HUES48 (cell line): ENCODE measurements around the gene SUPT4H1.
A peak's percentile ranks its signal among the peaks of the same experiment; 100 is the strongest.

Experiments used
- H3K27ac ChIP-seq: one replicate; pipeline ENCODE4 v1.7.0; 2013; ENCODE audit warnings: low read depth, low read length, inconsistent platforms
- H3K27me3 ChIP-seq: 2 replicates; pipeline ENCODE4 v1.6.1; 2013; ENCODE audit warnings: mild to moderate bottlenecking, low read length; ENCODE audit not compliant: control insufficient read depth, insufficient read depth
- H3K36me3 ChIP-seq: 2 replicates; pipeline ENCODE4 v1.6.1; 2013; ENCODE audit warnings: low read length; ENCODE audit not compliant: control insufficient read depth, insufficient read depth
- H3K4me1 ChIP-seq: 2 replicates; pipeline ENCODE4 v1.6.1; 2013; ENCODE audit warnings: mild to moderate bottlenecking, low read length; ENCODE audit not compliant: control insufficient read depth, insufficient read depth
- H3K4me3 ChIP-seq: 2 replicates; pipeline ENCODE4 v1.5.1; 2013; ENCODE audit warnings: mild to moderate bottlenecking, low read depth, low read length
- H3K9ac ChIP-seq: 2 replicates; pipeline ENCODE4 v1.6.1; 2013; ENCODE audit warnings: mild to moderate bottlenecking, low read depth, low read length, moderate library complexity
- H3K9me3 ChIP-seq: 2 replicates; pipeline ENCODE4 v1.6.1; 2013; ENCODE audit warnings: low read length; ENCODE audit not compliant: control insufficient read depth, insufficient read depth

The SUPT4H1 gene

DNA sequence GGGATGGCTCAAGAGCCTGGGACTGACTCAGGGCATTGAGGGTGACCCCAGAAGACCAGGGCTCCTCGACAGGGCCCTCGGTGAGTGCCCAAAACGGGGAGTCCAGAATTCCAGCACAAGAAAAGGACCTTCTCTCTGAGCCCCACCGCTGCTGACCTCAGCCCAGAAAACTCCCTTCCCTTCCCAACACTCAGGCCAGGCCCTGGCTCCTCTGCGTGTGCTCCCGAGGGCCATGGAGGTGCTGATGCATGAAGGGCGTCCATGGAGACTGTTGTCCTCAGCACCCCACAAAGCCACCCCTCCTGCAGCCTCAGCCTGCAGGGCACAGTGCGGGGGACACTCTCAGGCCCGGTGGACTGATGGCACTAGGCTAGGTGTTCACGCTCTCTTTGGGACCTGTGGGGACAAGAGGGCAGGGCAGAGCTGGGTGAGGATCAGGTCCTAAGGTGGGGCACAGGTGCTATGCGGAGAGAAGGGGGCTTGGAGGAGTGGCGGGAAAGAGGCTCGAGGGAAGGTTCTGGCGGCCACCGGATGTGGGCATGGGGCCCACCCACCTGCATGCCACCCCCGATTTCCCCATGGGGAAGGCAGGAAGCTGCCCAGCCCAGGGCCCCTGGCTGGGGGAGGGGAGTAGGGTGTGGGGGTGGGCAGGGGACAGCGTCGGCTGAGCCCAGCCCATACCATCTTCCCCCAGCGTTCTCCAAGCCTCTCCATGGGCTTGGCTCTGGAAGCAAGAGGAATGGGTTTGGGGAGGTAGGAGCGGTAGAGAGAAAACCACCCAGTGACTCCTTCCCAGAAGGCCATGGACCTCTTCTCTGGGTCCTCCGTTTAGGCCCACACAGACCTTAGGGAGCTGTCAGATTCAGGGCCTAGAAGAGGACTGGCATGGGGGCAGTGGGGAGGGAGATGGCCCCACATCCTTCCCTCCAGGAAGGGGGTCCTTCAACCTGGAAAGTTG lies 18.9 kb downstream of the SUPT4H1 start:
- H3K27ac ChIP-seq = no peak overlapping the region
- H3K36me3 ChIP-seq = no peaks in the 10 kb centered on the region
- no peak overlapping the region for H3K9ac ChIP-seq
- no peak overlapping the region for H3K4me3 ChIP-seq
- no peaks in the 10 kb centered on the region for H3K9me3 ChIP-seq
- H3K4me1 ChIP-seq = peaks cover 22% of the 10 kb centered on the region
- H3K27me3 ChIP-seq = no peaks in the 10 kb centered on the region

DNA sequence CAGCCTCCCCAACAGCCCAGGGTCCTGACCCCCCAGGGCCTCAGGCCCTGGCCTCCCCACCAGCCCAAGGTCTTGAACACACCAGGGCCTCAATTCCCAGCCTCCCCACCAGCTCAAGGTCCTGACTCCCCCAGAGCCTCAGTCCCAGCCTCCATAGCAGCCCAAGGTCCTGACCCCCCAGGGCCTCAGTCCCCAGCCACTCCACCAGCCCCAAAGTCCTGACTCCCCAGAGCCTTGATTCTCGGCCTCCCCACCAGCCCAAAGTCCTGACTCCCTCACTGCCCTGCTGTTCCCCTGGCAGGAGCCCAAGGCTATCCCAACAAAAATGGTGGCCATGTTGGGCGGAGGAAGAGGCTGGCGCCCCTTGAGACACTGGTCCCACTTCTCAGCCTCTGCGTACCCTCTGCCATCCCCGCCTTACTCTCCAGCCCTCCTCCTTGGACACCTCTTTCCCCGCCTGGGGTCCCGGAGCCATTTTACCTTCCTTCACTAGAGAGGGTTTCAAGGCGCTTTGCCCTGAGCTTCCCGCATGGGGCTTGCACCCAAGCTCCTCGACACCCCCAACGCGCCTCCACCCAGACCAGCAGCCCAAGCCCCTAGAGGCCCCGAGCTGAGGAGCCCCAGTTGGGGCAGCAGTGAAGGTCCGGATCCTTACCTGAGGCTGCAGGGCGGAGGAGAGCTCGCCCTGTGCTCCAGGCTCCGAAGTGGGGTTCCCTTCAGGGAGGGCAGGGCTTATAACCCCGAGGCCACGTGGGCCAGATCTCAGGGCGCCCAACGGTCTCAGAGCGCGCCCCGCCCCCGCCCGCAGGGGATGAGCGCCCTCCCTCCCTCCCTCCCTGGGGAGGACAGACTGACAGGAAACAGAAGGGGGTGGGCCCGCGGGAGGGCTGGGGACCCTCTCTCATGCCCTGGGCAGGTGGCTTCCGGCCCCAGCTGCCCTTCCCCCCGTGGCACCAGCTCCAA lies 19.9 kb downstream of the SUPT4H1 start:
- no peak overlapping the region for H3K27ac ChIP-seq
- no peak overlapping the region for H3K9ac ChIP-seq

DNA sequence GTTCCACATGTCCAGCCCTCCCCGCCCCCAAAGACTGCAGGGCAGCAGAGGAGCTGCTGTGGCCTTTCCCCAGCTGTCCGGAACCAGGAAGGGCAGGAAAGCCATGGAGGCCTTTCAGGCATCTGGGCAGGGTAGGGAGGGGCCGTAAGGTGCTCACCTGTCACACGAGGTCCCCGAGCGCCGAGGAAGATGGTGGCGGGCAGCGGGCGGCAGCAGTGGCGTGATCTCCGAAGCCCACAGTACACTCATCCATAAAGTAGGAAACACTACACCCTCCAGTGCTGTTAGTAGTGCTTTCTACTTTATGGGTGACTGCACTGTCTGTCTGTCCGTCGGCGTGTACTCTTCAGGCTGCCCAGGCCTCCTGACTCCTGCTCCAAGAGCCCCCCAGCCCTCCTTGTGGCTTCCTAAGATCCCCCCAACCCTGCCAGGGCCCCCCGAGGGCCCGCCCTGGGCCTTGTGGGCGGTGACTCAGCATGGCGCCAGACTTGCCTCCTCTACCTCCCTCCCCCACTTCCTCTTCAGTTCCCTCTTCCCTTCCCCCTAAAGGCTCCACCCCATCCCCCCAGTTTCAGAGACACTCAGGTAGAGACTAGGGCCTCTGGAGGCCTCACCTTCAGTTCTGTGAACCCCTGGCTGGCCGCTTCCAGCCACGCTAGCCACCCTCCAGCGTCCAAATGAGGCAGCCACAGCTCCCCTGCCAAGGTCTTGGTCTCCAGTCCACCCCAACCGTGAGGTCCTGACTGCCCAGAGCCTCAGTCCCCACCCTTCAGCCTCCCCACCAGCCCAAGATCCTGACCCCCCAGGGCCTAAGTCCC lies 20.8 kb downstream of the SUPT4H1 start:
- Histone ChIP-seq H3K36me3 (no peaks in the 10 kb centered on the region), H3K9ac (no peak overlapping the region), H3K27me3 (no peaks in the 10 kb centered on the region; the same call in 1 of the 2 replicates), H3K27ac (no peak overlapping the region), H3K4me3 (no peak overlapping the region), H3K9me3 (no peaks in the 10 kb centered on the region), H3K4me1 (peaks cover 11% of the 10 kb centered on the region)

More for the DNA sequence above, 19.9 kb downstream of the SUPT4H1 start:
- Histone ChIP-seq H3K9me3 (no peaks in the 10 kb centered on the region), H3K4me1 (peaks cover 13% of the 10 kb centered on the region), H3K4me3 (no peak overlapping the region), H3K27me3 (no peaks in the 10 kb centered on the region), H3K36me3 (no peaks in the 10 kb centered on the region)

DNA sequence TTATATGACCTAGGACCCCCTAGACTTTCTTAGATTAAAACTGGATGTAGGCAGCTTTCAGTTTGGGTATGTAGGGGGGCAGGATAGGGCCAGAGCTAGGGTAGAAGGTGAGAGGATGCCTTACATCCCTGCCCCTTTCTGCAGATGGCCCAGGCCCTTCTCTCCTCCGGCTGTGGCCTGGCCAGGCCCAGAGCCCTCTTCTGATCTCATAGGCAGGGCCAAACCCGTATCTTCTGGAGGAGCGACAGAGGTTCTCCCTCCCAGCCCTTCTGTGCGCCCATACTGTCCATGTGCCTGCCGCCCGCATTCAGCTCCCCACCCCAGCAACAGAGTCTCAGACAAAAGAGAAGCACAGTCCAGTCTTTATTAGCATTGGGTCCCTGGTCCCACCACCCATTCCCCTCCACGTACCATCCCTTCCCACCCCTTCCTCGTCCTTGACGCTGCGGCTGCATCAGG lies 21.4 kb downstream of the SUPT4H1 start:
- Histone ChIP-seq H3K27me3 (no peaks in the 10 kb centered on the region; the same call in 1 of the 2 replicates), H3K36me3 (no peaks in the 10 kb centered on the region), H3K9me3 (no peaks in the 10 kb centered on the region), H3K4me1 (peaks cover 14% of the 10 kb centered on the region), H3K9ac (no peak overlapping the region), H3K4me3 (no peak overlapping the region), H3K27ac (no peak overlapping the region)

DNA sequence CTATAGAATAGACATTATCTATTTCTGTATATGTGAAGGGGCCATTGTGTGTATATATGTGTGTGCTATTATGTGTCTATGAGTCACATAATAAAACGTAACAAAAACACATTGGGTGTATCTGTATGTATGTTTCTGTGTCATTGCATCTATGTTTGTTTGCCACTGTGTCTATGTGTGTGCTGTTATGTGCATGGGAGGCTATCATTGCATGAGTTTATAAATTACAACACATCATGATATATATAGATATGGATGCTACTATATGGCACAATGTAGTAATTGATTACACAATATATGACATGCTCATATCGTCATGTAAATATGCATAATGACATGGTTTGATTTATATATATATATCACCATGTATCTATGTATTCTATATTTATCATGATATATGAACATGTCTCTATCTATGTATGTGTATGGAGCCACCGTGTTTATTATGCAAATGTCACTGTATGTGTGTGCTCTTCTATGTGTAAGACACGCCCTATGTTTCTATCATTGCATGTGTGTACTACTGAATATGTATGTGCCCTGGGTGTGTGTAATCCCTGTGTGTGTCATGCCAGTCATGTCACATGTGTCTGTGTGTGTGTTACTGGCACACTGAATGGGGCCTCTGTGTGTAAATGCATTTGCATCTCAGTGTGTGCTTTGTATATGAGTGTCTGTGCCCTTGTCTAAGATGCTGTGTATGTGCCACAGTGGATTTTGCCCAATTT lies 22.0 kb downstream of the SUPT4H1 start:
- Histone ChIP-seq H3K36me3 (no peaks in the 10 kb centered on the region), H3K9ac (no peak overlapping the region), H3K4me1 (peaks cover 18% of the 10 kb centered on the region), H3K27ac (no peak overlapping the region), H3K27me3 (peaks cover 3% of the 10 kb centered on the region; the same call in 1 of the 2 replicates), H3K9me3 (no peaks in the 10 kb centered on the region), H3K4me3 (no peak overlapping the region)

DNA sequence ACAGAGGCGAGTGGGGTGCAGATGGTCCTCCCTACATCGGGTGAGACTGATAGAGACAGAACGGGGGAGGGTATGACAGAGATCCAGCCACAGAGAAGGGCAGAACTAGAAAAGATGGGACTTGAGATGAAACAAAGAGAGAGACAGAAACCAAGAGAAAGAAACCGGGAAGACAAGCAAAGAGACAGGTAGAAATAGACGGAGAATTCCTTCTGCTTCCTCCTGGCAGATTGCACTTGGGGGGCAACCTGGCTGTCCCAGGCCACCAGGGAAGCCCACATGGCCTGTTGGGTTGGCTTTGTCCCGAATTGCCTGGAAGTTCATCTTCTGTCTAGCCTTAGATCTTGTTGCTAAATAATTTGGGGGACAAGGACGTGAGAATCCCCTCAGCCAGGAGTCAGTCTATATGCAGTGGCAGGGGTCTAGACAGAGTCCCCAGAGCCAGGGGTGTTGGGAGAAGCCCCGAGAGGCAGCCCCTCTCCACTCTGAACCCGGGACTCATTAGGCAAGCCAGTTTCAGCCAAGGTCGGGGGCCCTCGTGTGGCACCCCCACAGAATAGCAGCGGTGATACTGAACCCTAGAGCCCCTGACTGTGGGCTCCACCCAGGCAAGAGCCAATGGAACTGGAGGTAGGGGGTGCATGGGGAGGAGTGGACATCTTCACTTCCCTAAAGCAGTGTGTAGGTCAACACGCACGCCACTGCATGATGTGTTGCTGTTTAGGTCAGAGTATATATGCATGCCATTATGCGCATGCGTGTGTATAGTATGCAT lies 22.8 kb downstream of the SUPT4H1 start:
- Histone ChIP-seq H3K4me1 (peaks cover 21% of the 10 kb centered on the region), H3K9ac (no peak overlapping the region), H3K27ac (peak overlapping the region; percentile 20), H3K9me3 (no peaks in the 10 kb centered on the region), H3K4me3 (no peak overlapping the region), H3K27me3 (peaks cover 10% of the 10 kb centered on the region; the same call in 1 of the 2 replicates), H3K36me3 (no peaks in the 10 kb centered on the region)

DNA sequence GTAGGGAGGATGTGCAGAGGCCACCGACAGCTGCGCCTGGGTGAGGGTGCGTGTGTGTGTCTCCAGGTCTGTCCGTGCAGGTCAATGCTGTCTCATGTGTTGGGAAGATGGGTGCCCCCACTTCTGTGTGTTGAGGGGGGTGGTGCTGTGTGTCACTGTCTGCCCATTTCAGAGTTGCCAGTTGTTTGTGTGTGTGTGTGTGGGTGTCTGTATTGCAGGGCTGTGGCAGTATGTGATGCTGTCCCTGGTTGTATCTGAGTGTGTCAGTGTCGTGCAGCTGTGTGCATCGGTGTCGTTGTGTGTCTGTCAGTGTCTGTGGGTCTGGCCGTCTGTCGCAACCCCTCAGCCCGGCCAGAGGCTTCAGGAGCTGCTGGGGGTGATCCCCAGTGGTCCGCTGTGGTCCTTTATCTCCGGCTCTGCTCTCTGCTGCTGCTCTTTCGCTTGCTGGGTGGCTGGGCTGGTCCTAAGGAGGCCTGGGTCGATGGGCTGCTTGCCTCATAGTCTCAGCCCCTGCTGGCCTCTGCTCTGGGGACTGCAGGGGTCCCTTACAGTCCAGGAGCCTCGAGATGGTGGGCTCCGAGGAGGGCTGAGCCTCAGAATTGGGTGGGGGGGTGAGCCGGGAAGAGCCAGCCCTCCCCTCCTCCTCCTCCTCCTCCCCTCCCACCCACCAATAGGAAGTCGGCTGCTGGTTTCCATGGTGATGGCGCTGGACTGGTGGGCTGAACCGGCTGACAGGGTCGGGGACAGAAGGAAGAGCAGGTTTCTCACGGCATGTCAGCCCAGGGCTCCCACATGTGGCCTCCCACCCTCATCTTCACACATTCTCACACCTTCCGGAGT lies 23.6 kb downstream of the SUPT4H1 start, which contains the start of gene TSPOAP1:
Gene TSPOAP1 (minus strand): TSS at position 601 of the 840 bp plus-strand sequence. CDS start 875 bp downstream, outside the sequence.
- peaks cover 27% of the 10 kb centered on the region for H3K4me1 ChIP-seq
- H3K9ac ChIP-seq = no peak within 1 kb of the TSS
- H3K36me3 ChIP-seq = no peaks in the 10 kb centered on the region
- no peak within 1 kb of the TSS for H3K4me3 ChIP-seq
- peak within 1 kb of the TSS; percentile 20 for H3K27ac ChIP-seq
- no peaks in the 10 kb centered on the region for H3K9me3 ChIP-seq
- peaks cover 18% of the 10 kb centered on the region for H3K27me3 ChIP-seq

DNA sequence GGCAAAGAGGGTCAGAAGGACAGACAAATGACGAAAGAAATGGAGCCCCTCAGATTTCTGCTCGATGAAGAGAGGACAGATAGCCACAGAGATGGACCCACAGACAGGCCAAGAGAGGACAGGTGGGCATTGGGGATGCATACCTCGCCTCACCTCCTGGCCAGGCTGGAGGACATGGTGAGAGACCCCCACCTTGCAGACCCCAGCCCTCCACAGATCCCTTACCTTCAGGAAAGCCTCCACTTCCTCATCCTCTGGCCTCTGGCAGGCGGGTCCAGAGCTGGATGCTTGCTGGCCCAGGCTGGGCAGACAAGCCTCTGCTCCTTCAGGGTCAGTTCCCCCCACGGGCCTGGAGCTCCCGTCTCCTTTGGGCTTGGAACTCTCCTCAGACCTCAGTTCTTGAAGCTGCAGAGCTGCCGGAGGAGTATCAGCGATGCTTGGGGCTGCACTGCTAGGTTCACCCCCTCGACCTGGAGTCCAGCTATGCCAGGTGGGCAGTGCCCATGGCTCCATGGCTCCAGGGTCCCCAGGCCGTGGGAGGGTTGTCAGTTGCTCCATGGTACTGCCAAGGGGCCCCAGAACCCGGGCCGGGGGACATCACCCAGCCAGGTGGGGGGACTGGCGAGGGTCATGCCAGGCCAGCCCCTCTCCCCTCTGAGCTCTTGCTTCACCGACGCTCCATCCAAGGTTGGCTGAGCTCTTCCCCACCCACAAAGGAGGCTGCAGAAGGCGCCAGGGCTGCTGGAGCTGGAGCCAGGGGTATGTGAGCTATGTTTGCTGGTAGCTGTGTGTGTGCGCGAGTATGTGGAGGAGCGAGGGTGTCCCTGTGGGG lies 24.4 kb downstream of the SUPT4H1 start:
- Histone ChIP-seq H3K27ac (no peak overlapping the region), H3K27me3 (peaks cover 26% of the 10 kb centered on the region), H3K4me1 (peaks cover 27% of the 10 kb centered on the region), H3K4me3 (no peak overlapping the region), H3K36me3 (no peaks in the 10 kb centered on the region), H3K9ac (no peak overlapping the region), H3K9me3 (no peaks in the 10 kb centered on the region)
